B cell (primary cell): Measurements from ENCODE around the gene ABCA2. TPM values are rescaled to one million over a fixed set of nuclear protein-coding genes. Genes with fewer than 3 reads are reported as not detected.

Experiments used
- ATAC-seq: fragments of 200-7000 bp; cut with Tn5 transposase; one replicate; pipeline ENCODE4 v1.10.0; 2021; ENCODE audit warnings: low read depth, mild to moderate bottlenecking, moderate number of reproducible peaks, moderate library complexity
- CTCF ChIA-PET: fragments of 350-600 bp; sonication (Branson Sonifier 250); formaldehyde crosslinking; loops from one replicate; lab custom pipeline; 2021; ENCODE audit warnings: antibody characterized with exemption, inconsistent platforms; lab: Charles Lee
- POLR2A ChIA-PET: fragments of 350-600 bp; sonication (Branson Sonifier 250); formaldehyde crosslinking; loops from one replicate; lab custom pipeline; 2021; ENCODE audit warnings: antibody characterized with exemption; lab: Charles Lee
- DNase-seq: peaks from one replicate; pipeline ENCODE4 v3.0.0; 2013
- H2AFZ ChIP-seq: 2 replicates; pipeline ENCODE4 v1.6.1; 2012; ENCODE audit warnings: mild to moderate bottlenecking, low read depth, low read length; ENCODE audit not compliant: insufficient read depth, poor library complexity, severe bottlenecking
- H3K27ac ChIP-seq, 2 donors: 1 replicate in 1 of 2; 2 replicates in 1 of 2; pipeline ENCODE4 v1.5.1; 2012 to 2013; ENCODE audit warnings: low read length in 2 of 2, mild to moderate bottlenecking in 2 of 2, moderate library complexity in 1 of 2
- H3K27me3 ChIP-seq, 4 experiments: fragments of 200-600 bp in 1 of 4; sonication (generic) in 1 of 4; replicated peaks in 1 of 4; 1 replicate in 2 of 4; 2 replicates in 2 of 4; pipeline versions ENCODE4 v1.6.1 to v1.7.0; 2013 to 2016; ENCODE audit warnings: low read length in 3 of 4, mild to moderate bottlenecking in 2 of 4, mixed read lengths in 1 of 4, moderate library complexity in 1 of 4; ENCODE audit not compliant: insufficient read depth in 4 of 4, control insufficient read depth in 3 of 4; ENCODE audit errors: control extremely low read depth in 1 of 4
- H3K36me3 ChIP-seq, 2 experiments: replicated peaks in 1 of 2; 1 replicate in 1 of 2; 2 replicates in 1 of 2; pipeline versions ENCODE4 v1.6.1 to v1.7.1; 2013; ENCODE audit warnings: low read length in 1 of 2; ENCODE audit not compliant: insufficient read depth in 2 of 2, control insufficient read depth in 1 of 2; ENCODE audit errors: control extremely low read depth in 1 of 2, extremely low read depth in 1 of 2
- H3K4me1 ChIP-seq, 2 donors: fragments of 200-600 bp in 1 of 2; sonication (generic) in 1 of 2; 1 replicate in 1 of 2; 2 replicates in 1 of 2; pipeline versions ENCODE4 v1.5.1 to v1.6.1; 2013 to 2017; ENCODE audit warnings: low read length in 2 of 2; ENCODE audit not compliant: control insufficient read depth in 2 of 2, insufficient read depth in 2 of 2
- H3K4me2 ChIP-seq: replicated peaks from 2 replicates; pipeline ENCODE3; 2012; ENCODE audit warnings: mild to moderate bottlenecking, low read depth, low read length; ENCODE audit not compliant: poor library complexity, severe bottlenecking
- H3K4me3 ChIP-seq, 5 experiments: fragments of 200-600 bp in 1 of 5; sonication (generic) in 1 of 5; 1 replicate in 3 of 5; 2 replicates in 2 of 5; pipeline versions ENCODE4 v1.5.1 to v1.7.0; 2011 to 2016; ENCODE audit warnings: low read length in 4 of 5, mild to moderate bottlenecking in 4 of 5, low read depth in 2 of 5, control low read depth in 1 of 5, moderate library complexity in 1 of 5; ENCODE audit not compliant: insufficient read depth in 1 of 5; ENCODE audit errors: control extremely low read depth in 1 of 5, extremely low read depth in 1 of 5
- H3K79me2 ChIP-seq: fragments of 200-600 bp; sonication (generic); one replicate; pipeline ENCODE4 v1.6.0; 2016; ENCODE audit warnings: low read length; ENCODE audit not compliant: control insufficient read depth, insufficient read depth
- H3K9ac ChIP-seq: fragments of 200-600 bp; sonication (generic); 2 replicates; pipeline ENCODE4 v1.6.1; 2017; ENCODE audit warnings: mild to moderate bottlenecking, low read length, moderate library complexity
- H3K9me3 ChIP-seq, 3 donors: one replicate each; pipeline versions ENCODE4 v1.6.1 to v1.7.1; 2013; ENCODE audit warnings: low read length in 2 of 3; ENCODE audit not compliant: control insufficient read depth in 2 of 3, insufficient read depth in 1 of 3; ENCODE audit errors: control extremely low read depth in 1 of 3
- H4K20me1 ChIP-seq: 2 replicates; pipeline ENCODE4 v1.6.0; 2012; ENCODE audit warnings: mild to moderate bottlenecking, low read length; ENCODE audit not compliant: insufficient read depth, control insufficient read depth, poor library complexity, severe bottlenecking
- H3K27ac Mint-ChIP-seq: one replicate; pipeline ENCODE4 v1.8.0; 2021; ENCODE audit warnings: mixed read lengths
- H3K27me3 Mint-ChIP-seq: one replicate; pipeline ENCODE4 v1.8.0; 2021; ENCODE audit warnings: mixed read lengths
- H3K4me1 Mint-ChIP-seq: one replicate; pipeline ENCODE4 v1.8.0; 2021; ENCODE audit warnings: mixed read lengths
- H3K4me3 Mint-ChIP-seq: one replicate; pipeline ENCODE4 v1.8.0; 2021; ENCODE audit warnings: mixed read lengths
- H3K9me3 Mint-ChIP-seq: one replicate; pipeline ENCODE4 v1.8.0; 2022; ENCODE audit warnings: mixed read lengths; ENCODE audit not compliant: insufficient read depth
- CTCF ChIP-seq: fragments of 200-600 bp; IDR thresholded peaks from one replicate; pipeline ENCODE4 v1.8.0; 2022; ENCODE audit warnings: antibody characterized with exemption, mild to moderate bottlenecking
- EZH2 ChIP-seq: IDR thresholded peaks from 2 replicates; pipeline ENCODE4 v1.6.1; 2012; ENCODE audit warnings: borderline replicate concordance, low read depth, mild to moderate bottlenecking, moderate library complexity, low read length; ENCODE audit not compliant: insufficient read depth, poor library complexity, severe bottlenecking
- WGBS: methylation state at CpG from one replicate; pipeline ENCODE4 v1.1.5; 2013; ENCODE audit warnings: missing lambda C conversion rate; ENCODE audit not compliant: insufficient coverage; 5-methylcytosine and 5-hydroxymethylcytosine counted together
- intact Hi-C: fragments of 100-400 bp; cut with micrococcal nuclease; formaldehyde crosslinking; loops from one replicate; pipeline ENCODE4 v1.10.0; 2022
- polyA plus RNA-seq: library from polyadenylated mRNA; depleted of rRNA; stranded (reverse); fragments of >200 nt; gene quantifications from 2 replicates; pipeline ENCODE4 v1.2.3, GENCODE V29; 2012
- total RNA-seq, 2 donors: library from RNA; stranded (reverse); fragments of 120-200 nt in 1 of 2; gene quantifications; 1 replicate in 1 of 2; 2 replicates in 1 of 2; pipeline versions ENCODE4 v1.2.3 to v1.2.4, GENCODE V29; 2013 to 2022

Gene ABCA2
- total and polyA plus RNA-seq, 2 donors (not counting 1 experiment from before 2014, with no cell fraction given) = 30.7 to 61.1 TPM

GRCh38 chr9:136963341-136963740 lies 64.7 kb downstream of the ABCA2 start:
- intact Hi-C loops = no loop called here
- POLR2A ChIA-PET = no interaction called here
- no peak overlapping the region for H3K27ac Mint-ChIP-seq

More at GRCh38 chr9:136963341-136963740, 64.7 kb downstream of the ABCA2 start:
- Mint-ChIP-seq H3K27me3 (peaks cover 5% of the 10 kb centered on the region), H3K4me3 (no peak overlapping the region), H3K9me3 (no peaks in the 10 kb centered on the region), H3K4me1 (peaks cover 11% of the 10 kb centered on the region)
- Histone ChIP-seq H3K9me3 (peaks cover 0 to 2% (median 0%) of the 10 kb centered on the region in 3 donors), H4K20me1 (no peaks in the 10 kb centered on the region), H3K79me2 (no peaks in the 10 kb centered on the region), H3K9ac (no peak overlapping the region), H3K36me3 (no peaks in the 10 kb centered on the region), H3K4me1 (peaks cover 5 to 10% of the 10 kb centered on the region in 2 donors), H2AFZ (no peak overlapping the region), H3K27me3 (peaks cover 0 to 7% (median under 1%) of the 10 kb centered on the region in 4 experiments), H3K4me3 (no peak overlapping the region), H3K4me2 (no peak overlapping the region), H3K27ac (no peak overlapping the region)
- no peak for DNase-seq
- no peak for ATAC-seq
- WGBS = 91% methylated on average over 15 of the region's 15 CpGs
- CTCF ChIA-PET = no interaction called here
- TF ChIP-seq CTCF (no peak), EZH2 (no peak)
